Stimulated activated CD4-positive, alpha-beta T cell treated with anti-CD3 and anti-CD28 coated beads, Interleukin-12 subunit alpha, Interleukin-12 subunit beta, amount 100 ng/mL, for 4 hours (primary cell): Measurements from ENCODE around the gene JSRP1.

Experiments
- DNase-seq: peaks from one replicate; pipeline ENCODE4 v3.0.0-alpha.2; 2020

JSRP1 gene

DNA sequence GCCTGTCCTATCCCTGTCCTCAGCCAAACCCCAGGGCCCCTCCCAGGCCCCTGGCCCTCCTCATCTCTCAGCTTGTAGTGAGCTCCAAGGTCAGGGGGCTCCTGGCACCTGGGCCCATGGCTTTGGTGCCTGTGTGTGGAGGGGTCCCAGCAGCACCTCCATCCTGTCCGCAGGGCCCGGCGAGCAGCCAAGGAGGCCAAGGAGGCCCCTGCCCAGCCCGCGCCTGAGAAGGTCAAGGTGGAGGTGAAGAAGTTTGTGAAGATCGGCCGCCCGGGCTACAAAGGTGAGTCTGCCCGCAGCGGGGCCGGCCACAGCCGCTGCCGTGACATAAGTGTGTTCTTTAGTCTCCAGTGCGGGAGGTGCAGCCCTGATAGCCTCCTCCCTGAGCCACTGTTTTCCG, 10.9 kb downstream of the JSRP1 start:
- no peak for DNase-seq

- DNase-seq: no peak
Observed at GRCh38 chr19:2244486-2244885, 11.7 kb downstream of the JSRP1 start.

GRCh38 chr19:2244125-2244411, 12.1 kb downstream of the JSRP1 start:
- DNase-seq: no peak

DNA sequence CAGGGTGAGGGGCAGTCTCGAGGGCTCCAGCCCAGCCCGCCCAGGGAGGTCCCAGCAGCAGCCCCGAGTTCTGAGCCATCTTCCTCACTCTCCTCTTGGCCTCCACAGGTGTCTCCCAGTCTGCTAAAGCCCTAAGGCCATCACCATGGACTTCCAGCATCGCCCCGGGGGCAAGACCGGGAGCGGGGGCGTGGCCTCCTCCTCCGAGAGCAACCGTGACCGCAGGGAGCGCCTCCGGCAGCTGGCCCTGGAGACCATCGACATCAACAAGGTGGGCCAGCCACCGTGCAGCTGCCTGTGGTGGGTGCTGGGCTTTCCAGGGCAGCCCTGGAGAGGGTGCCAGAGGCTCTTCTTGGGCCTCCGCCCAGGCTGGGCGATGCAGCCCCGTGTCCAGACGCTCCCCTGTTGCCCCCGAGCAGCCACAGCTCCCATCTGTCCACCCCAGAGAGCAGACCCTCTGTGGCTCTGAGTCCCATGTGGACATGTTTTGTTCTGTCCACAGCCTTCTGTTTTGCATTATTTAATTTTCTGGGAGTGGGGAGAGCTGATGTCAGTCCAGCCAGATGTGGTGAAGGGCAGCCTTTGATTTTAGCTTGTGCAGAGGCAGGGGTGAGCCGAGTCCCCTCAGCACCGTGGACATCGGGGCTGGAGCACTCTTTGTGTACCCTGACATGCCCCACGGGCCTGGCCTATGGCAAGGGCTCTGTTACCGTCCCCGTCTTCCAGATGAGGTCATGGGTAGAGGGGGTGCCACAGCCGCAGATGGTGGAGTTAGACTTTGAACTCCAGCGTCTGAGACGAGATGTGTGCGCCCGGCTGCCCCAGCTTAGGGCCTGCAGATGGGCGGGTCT, 12.7 kb downstream of the JSRP1 start:
- no peak for DNase-seq

- DNase-seq: no peak
Observed at GRCh38 chr19:2242816-2243215, 13.4 kb downstream of the JSRP1 start.

- no peak for DNase-seq
Observed at GRCh38 chr19:2242092-2242537, 14.1 kb downstream of the JSRP1 start.

DNA sequence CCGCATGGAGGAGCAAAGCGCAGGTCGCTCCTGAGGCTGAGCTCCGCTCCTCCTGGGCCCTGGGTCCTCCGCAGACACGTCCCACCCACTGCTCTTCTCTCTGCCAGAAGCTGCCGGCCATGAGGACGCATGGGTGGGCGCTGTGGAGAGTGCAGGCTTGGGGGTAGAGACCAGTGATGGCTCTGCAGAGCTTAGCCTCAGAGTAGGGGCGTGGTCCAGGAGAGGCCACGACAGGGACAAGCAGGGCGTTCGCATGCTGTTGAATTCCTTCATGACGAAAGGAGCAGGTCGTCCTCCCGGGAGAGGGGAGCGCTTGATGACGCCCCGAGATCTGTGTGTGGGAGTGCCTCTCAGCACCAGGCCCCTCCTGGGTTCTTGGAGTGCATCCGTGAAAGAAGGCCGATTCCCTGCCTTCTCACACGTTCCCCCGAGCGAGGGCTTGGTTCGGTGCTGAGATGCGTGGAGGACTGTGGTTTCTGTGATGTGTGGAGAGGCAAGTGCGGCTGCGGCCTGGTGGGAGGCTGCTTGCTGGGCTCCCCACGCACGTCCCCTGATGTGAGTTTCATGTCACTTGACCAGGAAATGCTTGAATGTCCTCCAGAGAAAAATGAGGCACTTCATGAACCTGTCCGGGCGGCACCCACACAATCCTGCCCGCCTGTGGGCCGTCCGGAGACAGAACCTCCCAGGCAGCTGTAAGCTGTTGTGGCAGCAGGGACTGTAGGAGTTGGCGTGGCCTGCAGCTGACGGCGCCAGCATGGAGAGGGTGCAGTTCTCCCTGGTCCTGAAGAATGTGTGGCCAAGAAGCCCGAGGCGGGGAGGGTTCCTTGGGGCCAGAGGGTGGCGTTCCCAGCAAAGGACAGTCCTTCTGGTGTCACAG, 15.1 kb downstream of the JSRP1 start:
- DNase-seq: no peak

DNA sequence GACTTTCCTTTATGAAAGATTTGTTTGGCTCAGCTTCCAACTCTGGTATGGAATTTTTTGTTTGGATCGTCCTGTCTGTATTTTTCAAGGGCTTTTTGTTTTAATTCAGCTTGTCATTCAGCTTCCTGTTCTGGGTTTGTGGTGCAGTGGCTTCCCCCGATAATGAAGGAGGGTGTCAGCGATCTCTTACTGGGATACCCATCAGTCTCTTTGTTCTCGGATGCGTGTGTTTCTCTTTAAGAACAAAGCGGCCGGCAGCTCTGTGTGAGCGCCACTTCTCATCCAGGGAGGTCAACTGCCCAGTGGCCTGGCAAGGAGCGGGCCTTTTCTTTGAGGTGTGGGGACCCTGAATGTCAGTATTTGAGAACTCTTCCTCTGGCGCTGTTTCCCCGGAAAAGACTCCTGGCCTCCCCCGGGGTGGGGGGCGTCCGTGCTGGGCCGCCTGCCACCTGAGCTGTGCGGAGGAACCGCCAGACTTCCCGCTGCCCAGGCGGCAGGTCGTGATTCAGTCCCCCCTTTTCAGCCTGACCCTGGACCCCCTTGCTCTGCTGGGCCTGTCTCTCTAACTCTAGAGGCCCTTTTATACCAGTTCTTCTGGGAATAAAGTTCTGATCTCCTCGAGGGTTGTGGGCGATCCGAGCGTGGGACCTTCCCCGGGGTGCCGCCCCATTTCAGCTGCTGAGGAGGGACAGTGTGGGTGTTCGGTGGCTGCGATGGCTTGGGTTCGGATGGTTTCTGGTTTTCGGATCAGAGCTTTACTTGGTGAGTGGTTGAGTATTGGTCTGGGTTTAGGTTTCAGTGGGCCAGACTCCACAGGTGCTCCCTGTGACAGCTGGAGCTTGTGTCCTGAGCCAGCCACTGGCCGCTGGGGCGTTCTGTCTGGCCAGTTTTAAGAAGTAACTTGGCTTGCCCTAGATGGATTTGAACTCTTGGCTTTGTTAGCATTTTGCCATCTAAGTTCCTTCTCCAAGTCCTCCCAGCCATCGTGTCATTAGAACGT, 16.1 kb downstream of the JSRP1 start:
- DNase-seq: no peak

DNA sequence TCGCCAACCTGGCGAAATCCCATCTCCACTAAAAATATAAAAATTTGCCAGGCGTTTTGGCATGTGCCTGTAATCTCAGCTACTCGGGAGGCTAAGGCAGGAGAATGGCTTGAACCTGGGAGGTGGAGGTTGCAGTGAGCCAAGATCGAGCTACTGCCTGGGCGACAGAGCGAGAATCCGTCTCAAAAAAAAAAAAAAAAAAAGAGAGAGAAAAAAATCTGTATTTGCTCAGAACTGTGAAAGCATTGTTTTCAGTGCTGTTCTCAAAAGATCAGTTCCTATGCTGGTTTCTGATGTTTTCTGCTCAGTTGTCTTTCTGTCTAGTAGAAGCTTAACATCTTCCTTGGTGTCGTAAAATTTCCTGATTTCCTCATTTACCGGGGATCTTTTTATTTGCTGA, 17.0 kb downstream of the JSRP1 start:
- DNase-seq: no peak

DNA sequence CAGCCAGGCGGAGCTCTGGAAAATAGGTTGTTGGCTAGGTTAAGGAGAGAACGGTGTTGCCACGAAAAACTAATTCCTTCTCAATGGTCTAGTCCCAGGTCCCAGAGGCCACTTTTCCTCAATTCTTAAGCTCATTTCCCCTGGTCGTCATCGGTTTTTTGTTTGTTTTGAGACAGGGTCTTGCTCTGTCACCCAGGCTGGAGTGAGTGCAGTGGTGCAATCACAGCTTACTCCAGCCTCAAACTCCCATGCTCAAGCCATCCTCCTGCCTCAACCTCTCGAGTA, 18.4 kb downstream of the JSRP1 start:
- DNase-seq: no peak

- no peak for DNase-seq
Observed at GRCh38 chr19:2237051-2237868, 19.0 kb downstream of the JSRP1 start.

DNA sequence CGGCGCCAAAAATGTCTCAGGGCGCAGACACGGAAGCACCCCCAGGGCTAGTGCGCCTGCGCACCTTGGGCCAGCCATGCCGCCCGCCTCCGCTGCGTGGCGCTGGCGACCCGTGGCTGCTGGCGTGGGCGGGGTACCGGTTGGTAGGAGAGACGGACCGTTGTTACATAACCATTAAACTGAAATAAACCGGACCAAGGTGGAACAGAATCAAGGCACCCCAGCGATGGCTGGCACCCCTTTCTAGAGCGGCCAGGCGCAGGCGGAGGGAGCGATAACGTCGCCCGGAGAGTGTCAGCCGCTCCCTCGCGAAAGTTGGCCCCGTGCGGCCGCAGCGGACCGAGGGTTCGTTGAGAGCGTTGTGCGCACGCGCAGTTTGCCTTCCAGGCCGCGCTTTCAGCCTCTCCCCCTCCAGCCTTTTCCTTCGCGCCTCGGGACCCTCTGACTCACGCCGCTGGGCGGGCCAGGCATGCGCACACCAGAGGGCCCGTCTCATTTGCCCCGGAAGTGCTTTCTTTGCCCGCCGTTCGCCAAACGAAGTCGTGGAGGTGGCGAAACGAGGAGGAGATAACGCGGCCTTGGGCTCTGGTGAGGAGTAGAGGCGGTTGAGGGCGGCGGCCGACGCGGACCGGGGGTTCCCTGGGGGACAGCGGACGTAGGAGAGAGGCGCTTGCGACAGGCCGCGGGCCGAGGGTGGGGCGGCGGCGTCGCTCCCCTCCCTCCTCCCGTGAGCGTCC, 19.7 kb downstream of the JSRP1 start, which contains the start of the genes PLEKHJ1 and SF3A2:
Gene PLEKHJ1 (minus strand): TSS at position 16 of the 737 bp plus-strand sequence. CDS start 81 bp downstream, outside the sequence.
Gene SF3A2 (plus strand): TSS at position 511 of the 737 bp plus-strand sequence. CDS start 6,595 bp downstream, outside the sequence.
- peak; percentile 97 for DNase-seq

DNA sequence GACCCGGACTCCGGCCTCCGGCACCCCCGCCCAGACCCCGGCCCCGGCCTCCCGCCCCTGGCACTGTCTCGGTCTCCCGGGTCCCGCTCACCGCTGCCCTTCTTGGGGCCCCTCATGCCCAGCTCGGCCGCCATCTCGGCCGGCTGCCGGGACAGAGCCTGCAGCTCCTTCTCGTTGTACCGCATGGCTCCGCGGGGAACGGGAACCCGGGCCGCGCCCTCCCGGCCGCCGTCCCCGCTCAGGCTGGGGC, 20.2 kb downstream of the JSRP1 start:
- DNase-seq: no peak

DNA sequence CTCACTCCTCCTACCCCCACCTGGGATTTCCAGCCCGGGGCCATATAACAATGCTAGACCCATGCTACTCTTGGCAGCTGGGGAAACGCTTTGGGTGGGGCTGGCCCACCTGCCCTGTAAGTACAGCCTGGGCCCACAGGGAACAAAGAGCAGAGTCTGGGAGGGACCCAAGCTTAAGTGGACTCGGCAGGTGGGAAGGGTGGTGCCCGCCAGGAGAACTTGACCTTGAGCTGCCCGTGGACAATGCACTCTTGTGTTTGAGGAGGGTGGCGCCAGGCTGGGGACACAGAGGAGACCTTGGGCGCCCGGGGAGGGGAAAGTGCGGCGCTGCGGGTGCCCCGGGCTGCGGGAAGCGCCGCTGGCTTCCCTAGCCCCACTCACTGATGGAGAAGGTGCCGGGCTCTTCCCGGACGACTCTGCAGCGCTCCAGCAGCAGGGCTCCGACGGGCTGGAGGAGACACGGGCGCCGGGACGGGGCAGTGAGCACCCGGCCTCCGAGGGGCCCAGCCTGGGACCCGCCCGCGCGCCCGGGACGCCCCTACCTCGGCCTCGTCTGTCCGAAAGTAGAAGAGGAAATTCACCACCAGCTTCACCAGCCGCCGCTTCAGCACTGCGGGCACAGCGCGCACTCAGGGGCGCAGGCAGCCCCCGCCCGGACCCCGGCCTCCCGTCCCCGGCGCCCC, 20.7 kb downstream of the JSRP1 start:
- DNase-seq: no peak

DNA sequence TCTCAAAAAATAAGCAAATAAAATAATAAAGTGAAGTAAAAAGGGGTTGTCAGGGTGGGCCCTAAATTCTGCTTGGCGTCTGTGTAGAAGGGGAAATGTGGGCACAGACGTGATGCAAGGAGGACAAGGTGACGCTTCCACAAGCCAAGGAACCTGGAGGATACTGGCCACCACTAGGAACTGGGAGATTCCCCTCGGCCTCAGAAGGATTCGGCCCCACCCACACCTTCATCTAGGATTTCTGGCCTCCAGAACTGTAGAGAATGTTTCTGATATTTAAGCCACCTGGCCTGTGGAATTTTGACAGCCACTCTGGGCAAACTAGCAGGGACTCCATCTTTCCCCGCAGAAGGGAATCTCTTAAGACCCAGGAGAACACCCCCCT, 21.2 kb downstream of the JSRP1 start:
- DNase-seq: no peak

DNA sequence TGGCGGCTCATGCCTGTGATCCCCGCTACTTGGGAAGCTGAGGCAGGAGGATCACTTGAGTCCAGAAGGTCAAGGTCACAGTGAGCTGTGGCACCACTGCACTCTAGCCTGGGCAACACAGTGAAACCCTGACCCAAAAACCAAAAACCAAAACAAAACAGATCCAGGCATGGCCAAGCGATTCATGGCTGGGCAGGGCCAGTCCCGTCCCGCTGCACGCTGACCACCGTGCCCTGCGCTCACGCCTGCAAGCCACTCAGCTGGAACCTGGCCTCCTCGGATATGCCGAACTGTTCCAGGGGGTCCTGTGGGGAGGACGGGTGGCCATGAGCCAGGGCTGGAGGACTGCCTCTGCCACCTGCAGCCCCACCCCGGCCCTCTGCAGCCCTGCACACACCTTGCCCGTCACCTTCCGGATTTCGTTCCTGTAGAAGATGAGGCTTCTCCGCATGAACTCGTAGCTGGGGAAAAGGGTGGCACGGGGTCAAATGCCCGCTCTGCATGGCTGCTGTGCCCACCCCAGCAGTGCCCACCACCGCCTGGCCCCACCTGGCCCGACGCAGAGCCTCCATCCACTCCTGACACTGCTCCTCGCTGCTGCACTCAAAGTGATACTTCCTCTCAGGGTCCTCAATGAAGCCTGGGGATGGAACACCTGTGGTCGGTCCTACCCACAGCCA, 22.5 kb downstream of the JSRP1 start:
- no peak for DNase-seq

GRCh38 chr19:2232286-2233151, 23.7 kb downstream of the JSRP1 start:
- DNase-seq: no peak

DNA sequence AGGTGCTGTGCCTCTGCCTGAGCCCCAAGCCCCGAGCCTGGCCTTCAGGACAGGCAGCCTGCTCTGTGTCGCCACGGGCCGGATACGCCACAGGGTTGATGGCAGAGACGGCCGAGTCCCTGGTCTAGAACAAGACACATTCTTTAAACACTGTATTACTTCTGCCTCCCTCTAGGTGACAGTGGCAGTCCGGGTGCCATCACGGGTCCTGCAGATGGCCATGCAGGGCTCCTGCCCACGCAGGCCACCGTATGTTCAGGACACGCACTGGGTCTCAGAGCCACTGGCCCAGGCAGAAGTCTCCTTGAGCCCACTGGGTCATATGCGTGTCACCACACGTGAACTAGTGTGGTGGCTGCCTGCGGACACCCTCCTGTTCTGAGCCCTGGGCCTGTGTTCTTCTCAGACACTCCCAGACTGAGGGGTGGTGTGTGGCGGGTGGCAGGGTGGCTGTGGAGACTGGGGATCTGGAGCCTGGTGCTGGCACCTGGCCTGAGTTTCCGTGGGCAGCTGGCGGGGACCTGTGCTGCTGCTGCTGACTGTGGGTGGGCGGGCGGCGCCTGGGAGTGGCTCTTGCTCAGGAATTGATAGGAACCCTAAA, 24.5 kb downstream of the JSRP1 start:
- DNase-seq: no peak
